HepG2 (cell line): ENCODE results near the gene VAX1. TPM values are rescaled to one million over a fixed set of nuclear protein-coding genes. Genes with fewer than 3 reads are reported as not detected.

Experiments used
- CBX2 ChIP-seq, 2 experiments: fragments of 200-600 bp in 1 of 2; sonication (generic); formaldehyde crosslinking in 1 of 2; IDR thresholded peaks; 2 replicates each; pipeline versions ENCODE4 v1.7.0 to v1.8.1; 2018 to 2022; ENCODE audit warnings: low read depth in 2 of 2, low read length in 1 of 2, mild to moderate bottlenecking in 1 of 2, missing genetic modification reagents in 1 of 2
- KMT2A ChIP-seq: sonication (generic); formaldehyde crosslinking; IDR thresholded peaks from 2 replicates; pipeline ENCODE4 v1.4.0; 2020; ENCODE audit warnings: missing genetic modification reagents
- NFYB ChIP-seq: sonication (generic); formaldehyde crosslinking; IDR thresholded peaks from 2 replicates; pipeline ENCODE4 v1.4.0; 2020; ENCODE audit warnings: missing genetic modification reagents
- POLR2G ChIP-seq: fragments of 200-400 bp; formaldehyde crosslinking; IDR thresholded peaks from 2 replicates; pipeline ENCODE4 v1.6.1; 2018; ENCODE audit warnings: mild to moderate bottlenecking, low read depth, low read length, moderate library complexity
- RBM39 ChIP-seq: fragments of 200-400 bp; formaldehyde crosslinking; IDR thresholded peaks from one replicate; pipeline ENCODE4 v1.6.1; 2018; ENCODE audit warnings: antibody characterized with exemption, mild to moderate bottlenecking, low read depth, low read length; ENCODE audit not compliant: poor library complexity, severe bottlenecking
- SIN3A ChIP-seq: IDR thresholded peaks from 2 replicates; pipeline ENCODE4 v1.6.1; 2011; ENCODE audit warnings: low read depth, mild to moderate bottlenecking, control low read depth, low read length, borderline replicate concordance
- SMARCE1 ChIP-seq: fragments of 450-650 bp; IDR thresholded peaks from 2 replicates; pipeline ENCODE4 v1.6.1; 2017; ENCODE audit warnings: borderline replicate concordance
- ZMYM3 ChIP-seq: sonication (generic); formaldehyde crosslinking; IDR thresholded peaks from 2 replicates; pipeline ENCODE4 v1.5.1; 2020; ENCODE audit warnings: mild to moderate bottlenecking, missing genetic modification reagents
- ZNF367 ChIP-seq: sonication (generic); formaldehyde crosslinking; IDR thresholded peaks from 2 replicates; pipeline ENCODE4 v1.4.0; 2020; ENCODE audit warnings: missing genetic modification reagents, borderline replicate concordance
- ZNF775 ChIP-seq: sonication (generic); formaldehyde crosslinking; IDR thresholded peaks from 2 replicates; pipeline ENCODE4 v1.4.0; 2020; ENCODE audit warnings: missing genetic modification reagents, mild to moderate bottlenecking, moderate library complexity, borderline replicate concordance
- ZNF792 ChIP-seq: IDR thresholded peaks from 2 replicates; pipeline ENCODE4 v1.6.1; 2016
- polyA plus RNA-seq, 8 experiments: library from polyadenylated mRNA; depleted of rRNA in 3 of 8; stranded (reverse) in 7 of 8; unstranded in 1 of 8; fragments of >200 nt; fragmentation: Illumina TruSeq in 4 of 8; extraction: Trizol in 4 of 8; gene quantifications; 2 replicates each; pipeline versions ENCODE4 v1.2.1 to v1.2.3, GENCODE V29; 2011 to 2016; ENCODE audit warnings: low read depth in 4 of 8, missing spikeins in 1 of 8, mixed read lengths in 1 of 8; ENCODE audit not compliant: insufficient read depth in 1 of 8
- total RNA-seq, 5 experiments: library from RNA; depleted of rRNA; stranded (reverse); fragments of >200 nt; fragmentation: Illumina TruSeq; extraction: Trizol; gene quantifications; 2 replicates each; pipeline ENCODE4 v1.2.3, GENCODE V29; 2016; ENCODE audit warnings: low read depth in 1 of 5
- TF ChIP-seq, protein P1 (sequence below): sonication (generic); formaldehyde crosslinking; IDR thresholded peaks from 2 replicates; pipeline ENCODE4; 2020; ENCODE audit warnings: missing genetic modification reagents, mild to moderate bottlenecking, borderline replicate concordance
- TF ChIP-seq, protein P2 (sequence below): sonication (generic); formaldehyde crosslinking; IDR thresholded peaks from 2 replicates; pipeline ENCODE4 v1.8.1; 2022; ENCODE audit warnings: mild to moderate bottlenecking, missing genetic modification reagents

VAX1 gene
- total and polyA plus RNA-seq, 2 of the 13 experiments (the other 11 are each of a cell fraction or from before 2014, with no cell fraction given): not detected

DNA sequence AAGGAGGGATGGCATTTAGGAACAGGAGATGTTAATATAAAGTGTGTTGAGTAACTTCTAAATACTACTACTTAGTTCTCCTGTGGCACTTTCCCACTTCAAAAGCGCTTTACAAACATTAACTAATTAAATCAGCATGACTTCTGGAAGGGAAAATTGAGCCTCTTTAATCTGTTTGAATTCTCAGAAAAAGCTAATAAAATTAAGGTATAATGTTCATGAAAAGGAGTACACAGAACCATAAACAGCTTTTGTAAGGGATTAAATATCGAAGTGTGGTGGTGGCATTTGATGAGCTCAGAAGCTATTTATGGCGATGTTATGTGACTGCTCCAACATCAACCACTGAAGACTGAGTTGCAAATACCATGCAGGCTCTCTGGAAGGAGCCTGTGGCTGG, 10.2 kb upstream of the VAX1 start (continued):
- TF ChIP-seq, protein P1, sequence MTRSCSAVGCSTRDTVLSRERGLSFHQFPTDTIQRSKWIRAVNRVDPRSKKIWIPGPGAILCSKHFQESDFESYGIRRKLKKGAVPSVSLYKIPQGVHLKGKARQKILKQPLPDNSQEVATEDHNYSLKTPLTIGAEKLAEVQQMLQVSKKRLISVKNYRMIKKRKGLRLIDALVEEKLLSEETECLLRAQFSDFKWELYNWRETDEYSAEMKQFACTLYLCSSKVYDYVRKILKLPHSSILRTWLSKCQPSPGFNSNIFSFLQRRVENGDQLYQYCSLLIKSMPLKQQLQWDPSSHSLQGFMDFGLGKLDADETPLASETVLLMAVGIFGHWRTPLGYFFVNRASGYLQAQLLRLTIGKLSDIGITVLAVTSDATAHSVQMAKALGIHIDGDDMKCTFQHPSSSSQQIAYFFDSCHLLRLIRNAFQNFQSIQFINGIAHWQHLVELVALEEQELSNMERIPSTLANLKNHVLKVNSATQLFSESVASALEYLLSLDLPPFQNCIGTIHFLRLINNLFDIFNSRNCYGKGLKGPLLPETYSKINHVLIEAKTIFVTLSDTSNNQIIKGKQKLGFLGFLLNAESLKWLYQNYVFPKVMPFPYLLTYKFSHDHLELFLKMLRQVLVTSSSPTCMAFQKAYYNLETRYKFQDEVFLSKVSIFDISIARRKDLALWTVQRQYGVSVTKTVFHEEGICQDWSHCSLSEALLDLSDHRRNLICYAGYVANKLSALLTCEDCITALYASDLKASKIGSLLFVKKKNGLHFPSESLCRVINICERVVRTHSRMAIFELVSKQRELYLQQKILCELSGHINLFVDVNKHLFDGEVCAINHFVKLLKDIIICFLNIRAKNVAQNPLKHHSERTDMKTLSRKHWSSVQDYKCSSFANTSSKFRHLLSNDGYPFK: no peak
- TF ChIP-seq SIN3A: no peak
- no peak for TF ChIP-seq POLR2G
- no peak for TF ChIP-seq ZNF775
- TF ChIP-seq, protein P2, sequence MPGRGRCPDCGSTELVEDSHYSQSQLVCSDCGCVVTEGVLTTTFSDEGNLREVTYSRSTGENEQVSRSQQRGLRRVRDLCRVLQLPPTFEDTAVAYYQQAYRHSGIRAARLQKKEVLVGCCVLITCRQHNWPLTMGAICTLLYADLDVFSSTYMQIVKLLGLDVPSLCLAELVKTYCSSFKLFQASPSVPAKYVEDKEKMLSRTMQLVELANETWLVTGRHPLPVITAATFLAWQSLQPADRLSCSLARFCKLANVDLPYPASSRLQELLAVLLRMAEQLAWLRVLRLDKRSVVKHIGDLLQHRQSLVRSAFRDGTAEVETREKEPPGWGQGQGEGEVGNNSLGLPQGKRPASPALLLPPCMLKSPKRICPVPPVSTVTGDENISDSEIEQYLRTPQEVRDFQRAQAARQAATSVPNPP (CRISPR knock-in tag): no peak
- TF ChIP-seq KMT2A: no peak
- no peak for TF ChIP-seq ZNF367 (CRISPR knock-in tag)
- TF ChIP-seq RBM39: no peak
- TF ChIP-seq ZMYM3 (CRISPR knock-in tag): no peak
- no peak for TF ChIP-seq NFYB (CRISPR knock-in tag)
- no peak for TF ChIP-seq SMARCE1
- no peak for TF ChIP-seq ZNF792
- no peak for TF ChIP-seq CBX2 (IDR thresholded peaks at IDR 0.05; ENCODE audit: low read depth, low read length)
- no peak for TF ChIP-seq CBX2 (CRISPR knock-in tag; IDR thresholded peaks at IDR 0.05; ENCODE audit: low read depth)
